GM18951 (cell line): ENCODE data around the gene VPS45.

Experiments used
- POLR2A ChIP-seq: IDR thresholded peaks from 4 replicates; pipeline ENCODE4 v1.6.1; 2011; ENCODE audit warnings: mild to moderate bottlenecking; ENCODE audit not compliant: insufficient read length, insufficient read depth; ENCODE audit errors: extremely low read depth
- in situ Hi-C: fragments of 300-500 bp; cut with MboI; formaldehyde crosslinking; loops from one replicate; pipeline ENCODE4 v1.12.0; 2022; ENCODE audit warnings: low sequenced_read_pairs, mixed read lengths, inconsistent platforms; ENCODE audit not compliant: unreplicated experiment

Gene VPS45

GRCh38 chr1:150060260-150060659, 7.3 kb upstream of the VPS45 start:
- in situ Hi-C loops = no loop called here
- no peak for TF ChIP-seq POLR2A

GRCh38 chr1:150061632-150062101, 5.9 kb upstream of the VPS45 start:
- in situ Hi-C loops = no loop called here
- no peak for TF ChIP-seq POLR2A

- in situ Hi-C loops = no loop called here
- no peak for TF ChIP-seq POLR2A
These were observed 5.5 kb upstream of the VPS45 start for GRCh38 chr1:150062113-150062512.

- in situ Hi-C loops = no loop called here
- TF ChIP-seq POLR2A = no peak
These were observed 2.2 kb upstream of the VPS45 start for GRCh38 chr1:150065184-150065871.

- no peak for TF ChIP-seq POLR2A
- in situ Hi-C loops = no loop called here
These were observed 1.2 kb upstream of the VPS45 start for GRCh38 chr1:150066328-150066727.

GRCh38 chr1:150066838-150067183, 765 bp upstream of the VPS45 start:
- in situ Hi-C loops = no loop called here
- TF ChIP-seq POLR2A = no peak

- in situ Hi-C loops = no loop called here
- no peak for TF ChIP-seq POLR2A
These were observed 496 bp downstream of the VPS45 start for GRCh38 chr1:150068109-150068435.

- TF ChIP-seq POLR2A = no peak
- in situ Hi-C loops = loop anchor here (5.0 kb wide), 1 partner anchor 97 kb away; no protein-coding TSS in a partner anchor
These were observed 2.3 kb downstream of the VPS45 start for GRCh38 chr1:150069923-150070322.

GRCh38 chr1:150072959-150073358, 5.4 kb downstream of the VPS45 start:
- in situ Hi-C loops = loop anchor here (5.0 kb wide), 1 partner anchor 94 kb away; no protein-coding TSS in a partner anchor
- TF ChIP-seq POLR2A = no peak

GRCh38 chr1:150073516-150073915, 5.9 kb downstream of the VPS45 start:
- in situ Hi-C loops = loop anchor here (5.0 kb wide), 1 partner anchor 94 kb away; no protein-coding TSS in a partner anchor
- TF ChIP-seq POLR2A = no peak

- in situ Hi-C loops = no loop called here
- no peak for TF ChIP-seq POLR2A
These were observed 8.5 kb downstream of the VPS45 start for GRCh38 chr1:150076066-150076465.

GRCh38 chr1:150076985-150077384, 9.4 kb downstream of the VPS45 start:
- TF ChIP-seq POLR2A = no peak
- in situ Hi-C loops = no loop called here

GRCh38 chr1:150080784-150081183, 13.2 kb downstream of the VPS45 start:
- TF ChIP-seq POLR2A = no peak
- in situ Hi-C loops = no loop called here

GRCh38 chr1:150082494-150082893, 14.9 kb downstream of the VPS45 start:
- in situ Hi-C loops = no loop called here
- TF ChIP-seq POLR2A = no peak

- no peak for TF ChIP-seq POLR2A
- in situ Hi-C loops = no loop called here
These were observed 16.3 kb downstream of the VPS45 start for GRCh38 chr1:150083907-150084306.

- in situ Hi-C loops = no loop called here
- TF ChIP-seq POLR2A = no peak
These were observed 17.8 kb downstream of the VPS45 start for GRCh38 chr1:150085406-150085805.
